A673 (cell line): ENCODE measurements around the gene DUSP5. TPM values are rescaled to one million over a fixed set of nuclear protein-coding genes. Genes with fewer than 3 reads are reported as not detected.

ENCODE experiments used
- BruUV-seq: library from RNA; stranded (reverse); fragments of 400-500 nt; replicated peaks from 2 replicates; lab custom pipeline; 2021; lab: Mats Ljungman, UMichigan
- CTCF ChIA-PET: fragments of 300-600 bp; sonication (Branson Sonifier 250); formaldehyde crosslinking; loops from one replicate; lab custom pipeline; 2022; ENCODE audit warnings: antibody characterized with exemption; lab: Charles Lee
- POLR2A ChIA-PET: fragments of 300-600 bp; sonication (Branson Sonifier 250); formaldehyde crosslinking; loops from one replicate; lab custom pipeline; 2022; ENCODE audit warnings: antibody characterized with exemption; ENCODE audit not compliant: low non-redundant PET; lab: Charles Lee
- DNase-seq: peaks from one replicate; pipeline ENCODE4 v3.0.0-alpha.2; 2015; ENCODE audit warnings: low spot score
- H3K27ac ChIP-seq: fragments of 200-600 bp; sonication (generic); 2 replicates; pipeline ENCODE4 v1.5.1; 2016; ENCODE audit warnings: mixed run types, low read depth, mild to moderate bottlenecking, mixed read lengths, antibody characterized with exemption, low read length; ENCODE audit not compliant: poor library complexity, severe bottlenecking
- H3K27me3 ChIP-seq: fragments of 200-600 bp; sonication (generic); replicated peaks from 2 replicates; pipeline ENCODE4 v1.6.1; 2017; ENCODE audit warnings: mixed run types, low read depth, mild to moderate bottlenecking, mixed read lengths, antibody characterized with exemption, low read length; ENCODE audit not compliant: insufficient read depth, poor library complexity
- H3K36me3 ChIP-seq: fragments of 200-600 bp; sonication (generic); 2 replicates; pipeline ENCODE4 v1.6.1; 2016; ENCODE audit warnings: mixed run types, mild to moderate bottlenecking, mixed read lengths, antibody characterized with exemption, low read length; ENCODE audit not compliant: insufficient read depth, poor library complexity, severe bottlenecking
- H3K4me1 ChIP-seq: fragments of 200-600 bp; sonication (generic); 2 replicates; pipeline ENCODE4 v1.6.1; 2017; ENCODE audit warnings: mixed run types, mild to moderate bottlenecking, mixed read lengths, antibody characterized with exemption, low read length; ENCODE audit not compliant: insufficient read depth, poor library complexity, severe bottlenecking
- H3K4me3 ChIP-seq: fragments of 200-600 bp; sonication (generic); 2 replicates; pipeline ENCODE4 v1.5.1; 2016; ENCODE audit warnings: low read depth, mixed run types, mild to moderate bottlenecking, mixed read lengths, low read length; ENCODE audit not compliant: poor library complexity, severe bottlenecking
- H3K9me3 ChIP-seq: fragments of 200-600 bp; sonication (generic); 2 replicates; pipeline ENCODE4 v1.6.1; 2016; ENCODE audit warnings: mixed run types, low read depth, mild to moderate bottlenecking, mixed read lengths, antibody characterized with exemption, low read length; ENCODE audit not compliant: poor library complexity, severe bottlenecking
- EZH2 ChIP-seq: fragments of 200-600 bp; sonication (generic); IDR thresholded peaks from 2 replicates; pipeline ENCODE4 v1.6.1; 2017; ENCODE audit warnings: borderline replicate concordance, low read depth, mild to moderate bottlenecking, mixed read lengths, antibody characterized with exemption, low read length; ENCODE audit not compliant: poor library complexity, severe bottlenecking
- intact Hi-C: fragments of 100-400 bp; cut with micrococcal nuclease; formaldehyde crosslinking; loops from one replicate; pipeline ENCODE4 v1.10.0; 2022; ENCODE audit not compliant: unreplicated experiment
- total RNA-seq: library from RNA; stranded (reverse); gene quantifications from 2 replicates; pipeline ENCODE4 v1.2.3, GENCODE V29; 2021
- TF ChIP-seq, protein P1 (sequence below): fragments of 300-800, 200-600 bp; sonication (generic); conservative IDR thresholded peaks from 2 replicates; pipeline ENCODE4 v1.5.1; 2017; ENCODE audit warnings: low read depth, mild to moderate bottlenecking, antibody characterized with exemption, low read length, moderate library complexity, mixed read lengths

The DUSP5 gene
- total RNA-seq, 1 experiment from 2014 or later, result 29.3 TPM

DNA sequence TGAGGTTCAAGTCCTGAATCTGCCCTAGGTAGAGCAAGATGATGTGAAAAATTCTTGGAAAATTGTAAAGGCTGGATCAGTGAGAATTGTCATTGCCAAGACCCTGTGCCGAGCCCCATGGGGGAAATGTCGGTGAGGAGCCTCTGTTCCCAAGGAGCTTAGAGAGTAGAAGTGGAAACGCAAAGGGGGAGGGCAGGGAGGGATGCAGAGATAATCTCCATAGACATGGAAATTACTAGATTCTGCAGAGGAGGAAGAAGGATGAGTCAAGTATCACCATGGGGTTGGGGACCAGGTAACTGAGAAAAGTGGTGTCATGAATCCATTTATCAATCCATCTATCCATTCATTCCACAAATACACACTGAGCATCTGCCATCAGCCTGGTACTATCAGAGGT is 26.0 kb downstream of the DUSP5 start:
- no peak for DNase-seq
- POLR2A ChIA-PET, result no interaction called here
- Histone ChIP-seq H3K27me3 (no peaks in the 10 kb centered on the region), H3K4me3 (no peak overlapping the region), H3K4me1 (peaks cover 25% of the 10 kb centered on the region), H3K36me3 (no peaks in the 10 kb centered on the region), H3K27ac (no peak overlapping the region), H3K9me3 (no peaks in the 10 kb centered on the region)
- no TSS peak for BruUV-seq
- intact Hi-C loops, result no loop called here
- TF ChIP-seq, protein P1, sequence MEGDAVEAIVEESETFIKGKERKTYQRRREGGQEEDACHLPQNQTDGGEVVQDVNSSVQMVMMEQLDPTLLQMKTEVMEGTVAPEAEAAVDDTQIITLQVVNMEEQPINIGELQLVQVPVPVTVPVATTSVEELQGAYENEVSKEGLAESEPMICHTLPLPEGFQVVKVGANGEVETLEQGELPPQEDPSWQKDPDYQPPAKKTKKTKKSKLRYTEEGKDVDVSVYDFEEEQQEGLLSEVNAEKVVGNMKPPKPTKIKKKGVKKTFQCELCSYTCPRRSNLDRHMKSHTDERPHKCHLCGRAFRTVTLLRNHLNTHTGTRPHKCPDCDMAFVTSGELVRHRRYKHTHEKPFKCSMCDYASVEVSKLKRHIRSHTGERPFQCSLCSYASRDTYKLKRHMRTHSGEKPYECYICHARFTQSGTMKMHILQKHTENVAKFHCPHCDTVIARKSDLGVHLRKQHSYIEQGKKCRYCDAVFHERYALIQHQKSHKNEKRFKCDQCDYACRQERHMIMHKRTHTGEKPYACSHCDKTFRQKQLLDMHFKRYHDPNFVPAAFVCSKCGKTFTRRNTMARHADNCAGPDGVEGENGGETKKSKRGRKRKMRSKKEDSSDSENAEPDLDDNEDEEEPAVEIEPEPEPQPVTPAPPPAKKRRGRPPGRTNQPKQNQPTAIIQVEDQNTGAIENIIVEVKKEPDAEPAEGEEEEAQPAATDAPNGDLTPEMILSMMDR, result no peak
- TF ChIP-seq EZH2, result no peak
- CTCF ChIA-PET, result no interaction called here

DNA sequence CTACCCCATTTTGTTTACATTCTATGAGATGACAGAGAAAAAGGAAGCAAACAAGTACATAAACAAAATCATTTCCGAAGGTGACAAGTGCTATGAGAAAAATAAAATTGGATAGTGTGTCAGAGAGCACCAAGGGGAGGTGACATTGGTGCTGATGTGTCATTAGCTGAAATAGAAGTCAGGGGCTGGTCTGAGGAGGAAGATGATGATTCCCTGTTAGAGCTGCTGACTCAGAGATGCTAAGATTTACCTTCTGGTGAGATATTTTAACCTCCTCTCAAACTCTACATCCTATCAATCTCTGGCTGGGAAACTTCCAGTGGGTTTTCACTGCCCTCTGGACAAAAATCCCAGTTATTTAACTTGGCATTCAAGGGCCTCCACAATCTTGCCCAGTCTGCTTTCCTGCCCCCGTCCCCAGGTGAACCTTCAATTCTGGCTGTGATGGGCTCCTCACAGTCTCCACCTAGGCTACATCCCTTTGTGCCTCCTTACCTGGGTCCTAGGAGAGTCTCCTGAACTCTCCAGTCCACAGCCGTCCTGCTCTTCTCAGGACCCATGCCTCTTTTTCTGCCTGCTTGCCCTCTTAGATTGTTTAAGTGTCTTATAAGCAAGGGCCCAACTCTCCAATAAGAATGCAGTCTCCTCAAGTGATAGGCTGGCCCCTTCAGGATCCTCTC is 26.6 kb downstream of the DUSP5 start:
- intact Hi-C loops, result no loop called here
- no peak for DNase-seq
- ChIA-PET CTCF (no interaction called here), POLR2A (no interaction called here)
- TF ChIP-seq, protein P1, result no peak
- no peak for TF ChIP-seq EZH2
- no peaks in the 10 kb centered on the region for H3K9me3 ChIP-seq
- H3K36me3 ChIP-seq, result no peaks in the 10 kb centered on the region
- H3K4me1 ChIP-seq, result peaks cover 31% of the 10 kb centered on the region
- no peak overlapping the region for H3K4me3 ChIP-seq
- H3K27ac ChIP-seq, result no peak overlapping the region
- no peaks in the 10 kb centered on the region for H3K27me3 ChIP-seq
- BruUV-seq, result no TSS peak

DNA sequence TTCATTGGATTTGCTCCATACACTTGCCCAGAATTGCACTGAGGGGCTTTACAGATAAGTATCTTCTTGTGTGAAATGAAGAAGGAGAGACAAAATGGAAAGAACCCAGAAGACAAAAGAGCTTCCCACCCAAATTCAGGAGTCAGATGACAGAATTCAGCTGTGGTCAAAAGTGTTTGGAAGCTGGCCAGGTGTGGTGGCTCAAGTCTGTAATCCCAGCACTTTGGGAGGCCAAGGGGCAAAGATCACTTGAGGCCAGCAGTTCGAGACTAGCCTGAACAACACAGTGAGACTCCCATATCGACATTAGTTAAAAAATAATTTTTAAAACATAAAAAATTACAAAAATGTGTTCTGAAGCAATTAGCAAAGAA is 27.1 kb downstream of the DUSP5 start:
- H3K9me3 ChIP-seq, result no peaks in the 10 kb centered on the region
- H3K27me3 ChIP-seq, result no peaks in the 10 kb centered on the region
- H3K4me3 ChIP-seq, result no peak overlapping the region
- intact Hi-C loops, result no loop called here
- no peak for DNase-seq
- CTCF ChIA-PET, result no interaction called here
- H3K36me3 ChIP-seq, result no peaks in the 10 kb centered on the region
- H3K4me1 ChIP-seq, result peaks cover 36% of the 10 kb centered on the region
- no TSS peak for BruUV-seq
- H3K27ac ChIP-seq, result no peak overlapping the region
- TF ChIP-seq EZH2, result no peak
- TF ChIP-seq, protein P1, result no peak
- POLR2A ChIA-PET, result no interaction called here
